MM.1S (cell line): Measurements from ENCODE around the gene SPTBN1.

Experiments
- CTCF ChIP-seq: fragments of 300-600 bp; sonication (generic); IDR thresholded peaks from 2 replicates; pipeline ENCODE4 v1.5.1; 2016; ENCODE audit warnings: antibody characterized with exemption, low read length, mixed read lengths
- EZH2 ChIP-seq: fragments of 300-600 bp; sonication (generic); optimal IDR thresholded peaks from 2 replicates; pipeline ENCODE3; 2017; ENCODE audit warnings: low read depth, mild to moderate bottlenecking, antibody characterized with exemption, low read length, mixed read lengths
- EZH2phosphoT487 ChIP-seq: fragments of 300-600 bp; sonication (generic); IDR thresholded peaks from 2 replicates; pipeline ENCODE4 v1.6.1; 2018; ENCODE audit warnings: antibody characterized with exemption, low read length

GRCh38 chr2:54535599-54536195, 79.6 kb downstream of the SPTBN1 start:
- no peak for TF ChIP-seq CTCF
- no peak for TF ChIP-seq EZH2phosphoT487
- no peak for TF ChIP-seq EZH2
